CD8-positive, alpha-beta memory T cell (primary cell): ENCODE measurements around the gene SOX8. TPM values are rescaled to one million over a fixed set of nuclear protein-coding genes. Genes with fewer than 3 reads are reported as not detected.

Experiments
- CTCF ChIA-PET: fragments of 350-600 bp; sonication (Branson Sonifier 250); formaldehyde crosslinking; loops from one replicate; lab custom pipeline; 2021; ENCODE audit warnings: antibody characterized with exemption; lab: Charles Lee
- POLR2A ChIA-PET: fragments of 350-600 bp; sonication (Branson Sonifier 250); formaldehyde crosslinking; loops from one replicate; lab custom pipeline; 2021; ENCODE audit warnings: antibody characterized with exemption; lab: Charles Lee
- DNase-seq, 5 donors: peaks; one replicate each; pipeline versions ENCODE4 v3.0.0 to v3.0.0-alpha.2; 2020 to 2022; ENCODE audit warnings: mixed read lengths in 1 of 5
- H3K27ac ChIP-seq: one replicate; pipeline ENCODE4 v1.7.0; 2013; ENCODE audit warnings: low read depth, mild to moderate bottlenecking, low read length, moderate library complexity
- H3K27me3 ChIP-seq: 2 replicates; pipeline ENCODE4 v1.7.0; 2013; ENCODE audit warnings: low read length, mild to moderate bottlenecking; ENCODE audit not compliant: insufficient read depth, poor library complexity, severe bottlenecking
- H3K36me3 ChIP-seq: 2 replicates; pipeline ENCODE4 v1.7.0; 2013; ENCODE audit warnings: mild to moderate bottlenecking, low read length, moderate library complexity; ENCODE audit not compliant: insufficient read depth
- H3K4me1 ChIP-seq: 2 replicates; pipeline ENCODE4 v1.7.0; 2013; ENCODE audit warnings: mild to moderate bottlenecking, low read length, moderate library complexity; ENCODE audit not compliant: insufficient read depth
- H3K4me3 ChIP-seq: 2 replicates; pipeline ENCODE4 v1.7.0; 2013; ENCODE audit warnings: mild to moderate bottlenecking, low read length
- H3K9me3 ChIP-seq: 2 replicates; pipeline ENCODE4 v1.7.0; 2013; ENCODE audit warnings: mild to moderate bottlenecking, low read length
- H3K27ac Mint-ChIP-seq, 8 donors: one replicate each; pipeline ENCODE4 v1.8.0; 2020 to 2021; ENCODE audit warnings: mixed read lengths in 8 of 8, mild to moderate bottlenecking in 6 of 8, inconsistent platforms in 3 of 8, moderate library complexity in 3 of 8
- H3K27me3 Mint-ChIP-seq, 2 donors: one replicate each; pipeline ENCODE4 v1.8.0; 2020 to 2021; ENCODE audit warnings: mixed read lengths in 2 of 2, mild to moderate bottlenecking in 1 of 2, moderate library complexity in 1 of 2
- H3K36me3 Mint-ChIP-seq, 3 donors: one replicate each; pipeline ENCODE4 v1.8.0; 2020 to 2021; ENCODE audit warnings: mixed read lengths in 3 of 3, inconsistent platforms in 1 of 3, mild to moderate bottlenecking in 1 of 3
- H3K4me1 Mint-ChIP-seq, 3 donors: one replicate each; pipeline ENCODE4 v1.8.0; 2020 to 2021; ENCODE audit warnings: mixed read lengths in 3 of 3, inconsistent platforms in 1 of 3, mild to moderate bottlenecking in 1 of 3
- H3K4me3 Mint-ChIP-seq, 7 donors: one replicate each; pipeline ENCODE4 v1.8.0; 2020 to 2021; ENCODE audit warnings: mixed read lengths in 7 of 7, mild to moderate bottlenecking in 6 of 7, moderate library complexity in 4 of 7, inconsistent platforms in 2 of 7
- H3K9me3 Mint-ChIP-seq, 5 donors: one replicate each; pipeline ENCODE4 v1.8.0; 2020 to 2022; ENCODE audit warnings: mixed read lengths in 5 of 5, mild to moderate bottlenecking in 3 of 5, moderate library complexity in 2 of 5, inconsistent platforms in 1 of 5
- polyA plus RNA-seq: library from polyadenylated mRNA; unstranded; fragments of 300-500 nt; fragmentation: Illumina TruSeq; gene quantifications from one replicate; pipeline ENCODE4 v1.2.3, GENCODE V29; 2021
- total RNA-seq, 2 experiments: library from RNA; stranded (reverse); gene quantifications; one replicate each; pipeline ENCODE4 v1.2.3, GENCODE V29; 2021

Gene SOX8
- total RNA-seq (under 1 TPM; 0.39 to 0.62 TPM), polyA plus RNA-seq (0.39 TPM)

GRCh38 chr16:981695-982144 is at the start of gene SOX8:
Gene SOX8, plus strand, starts transcription at chr16:981770. Its CDS starts 153 bp downstream, at chr16:981923.
- Histone ChIP-seq H3K27me3 (peaks cover 6% of the 10 kb centered on the region), H3K4me3 (peak within 1 kb of the TSS; percentile 26), H3K27ac (no peak within 1 kb of the TSS), H3K36me3 (no peaks in the 10 kb centered on the region), H3K4me1 (peaks cover 8% of the 10 kb centered on the region), H3K9me3 (no peaks in the 10 kb centered on the region)
- peaks cover 0 to 2% (median 0%) of the 10 kb centered on the region in 5 donors for H3K9me3 Mint-ChIP-seq
- DNase-seq: no peak
- H3K4me3 Mint-ChIP-seq: peak within 1 kb of the TSS; percentile 74 to 85 (median 78)
- CTCF ChIA-PET: interaction anchor here (1.3 to 1.7 kb wide), 3 partner anchors 16 to 18 kb away, joined by 3 to 5 read pairs (median 4); no protein-coding TSS in a partner anchor
- H3K4me1 Mint-ChIP-seq: peaks cover 0 to 4% (median 0%) of the 10 kb centered on the region in 3 donors
- peak within 1 kb of the TSS in 6 of 8 donors; percentile 56 to 90 (median 64) for H3K27ac Mint-ChIP-seq
- H3K27me3 Mint-ChIP-seq: peaks cover 0 to 6% of the 10 kb centered on the region in 2 donors
- POLR2A ChIA-PET: interaction anchor here (0.6 to 2.0 kb wide), 8 partner anchors 9 to 197 kb away, joined by 3 to 12 read pairs (median 4); no protein-coding TSS in a partner anchor
- H3K36me3 Mint-ChIP-seq: peaks cover 0 to 1% (median 0%) of the 10 kb centered on the region in 3 donors

- H3K4me3 Mint-ChIP-seq: peak overlapping the region in 1 of 7 donors; percentile 51
- H3K9me3 Mint-ChIP-seq: no peaks in the 10 kb centered on the region
- POLR2A ChIA-PET: no interaction called here
Observed at GRCh38 chr16:932831-933330, 48.7 kb upstream of the SOX8 start.

GRCh38 chr16:933581-933980 is 48.0 kb upstream of the SOX8 start:
- DNase-seq: no peak
- Histone ChIP-seq H3K9me3 (no peaks in the 10 kb centered on the region), H3K36me3 (no peaks in the 10 kb centered on the region), H3K27me3 (no peaks in the 10 kb centered on the region), H3K27ac (no peak overlapping the region), H3K4me3 (no peak overlapping the region), H3K4me1 (no peaks in the 10 kb centered on the region)
- peaks cover 0 to 6% (median 2%) of the 10 kb centered on the region in 3 donors for H3K4me1 Mint-ChIP-seq
- H3K4me3 Mint-ChIP-seq: no peak overlapping the region
- POLR2A ChIA-PET: no interaction called here
- no peaks in the 10 kb centered on the region for H3K27me3 Mint-ChIP-seq
- H3K36me3 Mint-ChIP-seq: peaks cover under 1 to 59% (median 5%) of the 10 kb centered on the region in 3 donors
- no peaks in the 10 kb centered on the region for H3K9me3 Mint-ChIP-seq
- no peak overlapping the region for H3K27ac Mint-ChIP-seq
- CTCF ChIA-PET: no interaction called here

More at GRCh38 chr16:932831-933330, 48.7 kb upstream of the SOX8 start:
- Histone ChIP-seq H3K27ac (no peak overlapping the region), H3K36me3 (no peaks in the 10 kb centered on the region), H3K27me3 (no peaks in the 10 kb centered on the region), H3K4me3 (no peak overlapping the region), H3K4me1 (no peaks in the 10 kb centered on the region), H3K9me3 (no peaks in the 10 kb centered on the region)
- DNase-seq: no peak
- Mint-ChIP-seq H3K4me1 (peaks cover 0 to 6% (median 2%) of the 10 kb centered on the region in 3 donors), H3K27ac (no peak overlapping the region), H3K27me3 (no peaks in the 10 kb centered on the region), H3K36me3 (peaks cover 0 to 53% (median 5%) of the 10 kb centered on the region in 3 donors)
- CTCF ChIA-PET: no interaction called here

GRCh38 chr16:934178-934577 is 47.4 kb upstream of the SOX8 start:
- H3K27me3 Mint-ChIP-seq: no peaks in the 10 kb centered on the region
- CTCF ChIA-PET: no interaction called here
- peak in 1 of 5 donors; percentile 6 for DNase-seq
- Histone ChIP-seq H3K36me3 (no peaks in the 10 kb centered on the region), H3K4me3 (no peak overlapping the region), H3K27me3 (no peaks in the 10 kb centered on the region), H3K9me3 (no peaks in the 10 kb centered on the region), H3K4me1 (no peaks in the 10 kb centered on the region), H3K27ac (no peak overlapping the region)
- H3K4me3 Mint-ChIP-seq: no peak overlapping the region
- peaks cover 0 to 6% (median 2%) of the 10 kb centered on the region in 3 donors for H3K4me1 Mint-ChIP-seq
- peaks cover 5 to 58% (median 5%) of the 10 kb centered on the region in 3 donors for H3K36me3 Mint-ChIP-seq
- H3K9me3 Mint-ChIP-seq: no peaks in the 10 kb centered on the region
- H3K27ac Mint-ChIP-seq: no peak overlapping the region
- POLR2A ChIA-PET: no interaction called here

GRCh38 chr16:935684-936083 is 45.9 kb upstream of the SOX8 start:
- ChIA-PET POLR2A (no interaction called here), CTCF (no interaction called here)
- Histone ChIP-seq H3K27me3 (no peaks in the 10 kb centered on the region), H3K4me3 (no peak overlapping the region), H3K4me1 (no peaks in the 10 kb centered on the region), H3K9me3 (no peaks in the 10 kb centered on the region), H3K36me3 (no peaks in the 10 kb centered on the region), H3K27ac (no peak overlapping the region)
- H3K27me3 Mint-ChIP-seq: no peaks in the 10 kb centered on the region
- peaks cover 0 to 6% (median 2%) of the 10 kb centered on the region in 3 donors for H3K4me1 Mint-ChIP-seq
- no peak overlapping the region for H3K4me3 Mint-ChIP-seq
- peaks cover 5 to 56% (median 10%) of the 10 kb centered on the region in 3 donors for H3K36me3 Mint-ChIP-seq
- H3K9me3 Mint-ChIP-seq: no peaks in the 10 kb centered on the region
- DNase-seq: peak in 1 of 5 donors; percentile 31
- no peak overlapping the region for H3K27ac Mint-ChIP-seq

GRCh38 chr16:937311-937710 is 44.3 kb upstream of the SOX8 start:
- no peak overlapping the region for H3K4me3 ChIP-seq
- ChIA-PET POLR2A (no interaction called here), CTCF (no interaction called here)
- no peak overlapping the region for H3K27ac ChIP-seq
- DNase-seq: no peak
- no peaks in the 10 kb centered on the region for H3K27me3 ChIP-seq
- H3K36me3 Mint-ChIP-seq: peaks cover 14 to 60% (median 25%) of the 10 kb centered on the region in 3 donors
- no peaks in the 10 kb centered on the region for H3K27me3 Mint-ChIP-seq
- no peak overlapping the region for H3K27ac Mint-ChIP-seq
- peaks cover under 1% of the 10 kb centered on the region for H3K36me3 ChIP-seq
- H3K4me1 Mint-ChIP-seq: peaks cover 0 to 6% (median 2%) of the 10 kb centered on the region in 3 donors
- H3K4me1 ChIP-seq: no peaks in the 10 kb centered on the region
- peaks cover 0 to 13% (median 10%) of the 10 kb centered on the region in 5 donors for H3K9me3 Mint-ChIP-seq
- H3K9me3 ChIP-seq: peaks cover 4% of the 10 kb centered on the region
- H3K4me3 Mint-ChIP-seq: no peak overlapping the region

GRCh38 chr16:937723-938122 is 43.8 kb upstream of the SOX8 start:
- Mint-ChIP-seq H3K27me3 (no peaks in the 10 kb centered on the region), H3K36me3 (peaks cover 19 to 62% (median 29%) of the 10 kb centered on the region in 3 donors), H3K4me1 (peaks cover 0 to 6% (median 2%) of the 10 kb centered on the region in 3 donors), H3K9me3 (peaks cover 1 to 17% (median 14%) of the 10 kb centered on the region in 5 donors), H3K27ac (no peak overlapping the region), H3K4me3 (no peak overlapping the region)
- no peak for DNase-seq
- ChIA-PET POLR2A (no interaction called here), CTCF (no interaction called here)
- H3K27ac ChIP-seq: no peak overlapping the region
- no peak overlapping the region for H3K4me3 ChIP-seq
- H3K27me3 ChIP-seq: no peaks in the 10 kb centered on the region
- peaks cover 8% of the 10 kb centered on the region for H3K9me3 ChIP-seq
- H3K4me1 ChIP-seq: no peaks in the 10 kb centered on the region
- H3K36me3 ChIP-seq: peaks cover 4% of the 10 kb centered on the region

- H3K27ac Mint-ChIP-seq: no peak overlapping the region
- peaks cover 3 to 20% (median 15%) of the 10 kb centered on the region in 5 donors for H3K9me3 Mint-ChIP-seq
- peaks cover 20 to 59% (median 32%) of the 10 kb centered on the region in 3 donors for H3K36me3 Mint-ChIP-seq
- Histone ChIP-seq H3K27me3 (no peaks in the 10 kb centered on the region), H3K4me3 (no peak overlapping the region), H3K4me1 (no peaks in the 10 kb centered on the region), H3K36me3 (peaks cover 4% of the 10 kb centered on the region), H3K9me3 (peaks cover 10% of the 10 kb centered on the region), H3K27ac (no peak overlapping the region)
- ChIA-PET CTCF (no interaction called here), POLR2A (no interaction called here)
- no peak for DNase-seq
- peaks cover 0 to 6% (median 2%) of the 10 kb centered on the region in 3 donors for H3K4me1 Mint-ChIP-seq
- no peak overlapping the region for H3K4me3 Mint-ChIP-seq
- H3K27me3 Mint-ChIP-seq: no peaks in the 10 kb centered on the region
Observed at GRCh38 chr16:938136-938535, 43.4 kb upstream of the SOX8 start.
